ENCODE data around the gene AP2A2. TPM values are rescaled to one million over a fixed set of nuclear protein-coding genes. Genes with fewer than 3 reads are reported as not detected.

The AP2A2 gene
- total RNA-seq, 2 experiments from 2014 or later: 45.9 to 46.6 TPM

DNA sequence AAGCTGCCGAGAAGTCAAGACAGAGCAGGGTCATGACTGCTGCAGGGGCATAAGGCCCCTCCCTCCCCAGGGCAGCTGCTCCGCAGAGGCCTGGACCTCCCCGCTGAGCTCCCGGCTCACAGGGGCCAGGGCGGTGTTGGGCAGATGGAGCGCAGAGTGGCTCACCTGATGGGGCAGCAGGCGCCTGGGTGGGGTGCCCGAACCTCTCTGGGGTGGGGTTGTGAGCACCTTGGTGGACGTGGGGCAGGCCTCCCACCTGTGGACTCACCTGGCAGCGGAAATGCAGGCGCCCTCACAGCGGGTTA, 87.9 kb downstream of the AP2A2 start:
- Mint-ChIP-seq H3K4me3 (no peak overlapping the region), H3K27me3 (no peaks in the 10 kb centered on the region), H3K9me3 (no peaks in the 10 kb centered on the region), H3K36me3 (ENCODE audit: low read depth) (peaks cover 28% of the 10 kb centered on the region), H3K27ac (no peak overlapping the region), H3K4me1 (ENCODE audit: low read depth) (peaks cover 20% of the 10 kb centered on the region)
- no peak overlapping the region for H3K4me3 ChIP-seq (ENCODE audit: low read length)
- H3K27ac ChIP-seq (ENCODE audit: low read depth in 1 of 2, low read length in 2 of 2): no peak overlapping the region
- DNase-seq: no peak
- POLR2A ChIA-PET: no interaction called here
- peaks cover 11% of the 10 kb centered on the region for H3K4me1 ChIP-seq (ENCODE audit: insufficient read depth, low read length)
- H3K36me3 ChIP-seq (ENCODE audit: insufficient read depth, low read length): peaks cover 29% of the 10 kb centered on the region
- H3K27me3 ChIP-seq (ENCODE audit: control insufficient read depth in 1 of 2, insufficient read depth in 2 of 2, low read length in 2 of 2): no peaks in the 10 kb centered on the region
- H3K9me3 ChIP-seq (ENCODE audit: control insufficient read depth in 1 of 2, insufficient read depth in 1 of 2, low read length in 2 of 2): peaks cover 0 to 6% of the 10 kb centered on the region in 2 experiments
- intact Hi-C loops (cut with DNase I, micrococcal nuclease): no loop called here
- no peak for ATAC-seq (ENCODE audit: poor library complexity)
- TF ChIP-seq CTCF (IDR thresholded peaks at IDR 0.05): no peak
- CTCF ChIA-PET: no interaction called here

DNA sequence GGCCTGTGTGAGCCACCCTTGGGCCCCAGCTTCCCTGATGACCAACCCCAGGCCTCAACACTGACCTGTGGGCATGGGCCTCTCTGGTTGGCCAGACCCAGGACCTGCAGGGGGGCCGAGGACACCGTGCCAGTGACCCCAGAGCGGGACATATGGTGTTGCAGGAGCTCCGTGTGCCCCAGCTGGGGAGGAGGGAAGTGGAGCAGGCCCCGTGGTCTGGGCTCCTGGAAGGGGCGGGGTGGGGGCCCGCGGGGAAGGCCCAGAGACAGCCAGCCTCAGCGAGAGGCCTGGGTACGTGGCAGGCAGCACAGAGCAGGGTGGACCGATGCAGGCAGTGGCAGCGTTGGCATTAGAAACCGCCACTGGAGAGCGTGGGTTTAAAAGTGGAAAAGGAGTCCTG, 88.6 kb downstream of the AP2A2 start:
- peaks cover 27% of the 10 kb centered on the region for H3K36me3 Mint-ChIP-seq (ENCODE audit: low read depth)
- intact Hi-C loops (cut with DNase I, micrococcal nuclease): no loop called here
- no peaks in the 10 kb centered on the region for H3K27me3 ChIP-seq (ENCODE audit: control insufficient read depth in 1 of 2, insufficient read depth in 2 of 2, low read length in 2 of 2)
- peaks cover 20% of the 10 kb centered on the region for H3K4me1 Mint-ChIP-seq (ENCODE audit: low read depth)
- H3K9me3 Mint-ChIP-seq: no peaks in the 10 kb centered on the region
- TF ChIP-seq CTCF (IDR thresholded peaks at IDR 0.05): no peak
- no peak overlapping the region for H3K4me3 ChIP-seq (ENCODE audit: low read length)
- H3K4me3 Mint-ChIP-seq: no peak overlapping the region
- no peak for DNase-seq
- H3K27ac ChIP-seq (ENCODE audit: low read depth in 1 of 2, low read length in 2 of 2): no peak overlapping the region
- no peaks in the 10 kb centered on the region for H3K27me3 Mint-ChIP-seq
- no peak for ATAC-seq (ENCODE audit: poor library complexity)
- H3K9me3 ChIP-seq (ENCODE audit: control insufficient read depth in 1 of 2, insufficient read depth in 1 of 2, low read length in 2 of 2): peaks cover 0 to 6% of the 10 kb centered on the region in 2 experiments
- peaks cover 11% of the 10 kb centered on the region for H3K4me1 ChIP-seq (ENCODE audit: insufficient read depth, low read length)
- peaks cover 25% of the 10 kb centered on the region for H3K36me3 ChIP-seq (ENCODE audit: insufficient read depth, low read length)
- ChIA-PET POLR2A (no interaction called here), CTCF (no interaction called here)
- H3K27ac Mint-ChIP-seq: no peak overlapping the region

DNA sequence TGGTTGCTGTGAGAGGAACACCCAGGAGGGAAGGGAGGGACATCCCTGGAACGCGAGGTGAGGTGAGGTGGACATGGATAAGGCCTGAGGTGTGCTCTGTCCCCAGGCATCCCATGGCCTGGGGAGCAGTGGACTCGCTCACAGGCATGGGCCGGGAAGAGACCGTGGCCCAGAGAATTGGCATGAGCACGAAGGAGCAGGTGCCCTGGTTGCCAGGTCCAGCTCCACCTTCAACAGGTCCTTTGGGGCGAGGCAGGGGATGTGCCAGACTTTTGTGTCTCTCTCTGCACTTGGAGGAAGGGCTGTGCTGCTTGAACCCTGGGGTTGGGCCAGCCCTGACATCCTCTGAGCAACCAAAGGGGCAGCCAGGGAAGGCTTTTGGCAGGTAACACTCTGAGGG, 89.4 kb downstream of the AP2A2 start:
- H3K27me3 ChIP-seq (ENCODE audit: control insufficient read depth in 1 of 2, insufficient read depth in 2 of 2, low read length in 2 of 2): no peaks in the 10 kb centered on the region
- ATAC-seq (ENCODE audit: poor library complexity) (no peak), DNase-seq (no peak)
- Mint-ChIP-seq H3K36me3 (ENCODE audit: low read depth) (peaks cover 21% of the 10 kb centered on the region), H3K4me3 (no peak overlapping the region), H3K9me3 (no peaks in the 10 kb centered on the region), H3K27ac (no peak overlapping the region), H3K27me3 (no peaks in the 10 kb centered on the region), H3K4me1 (ENCODE audit: low read depth) (peaks cover 20% of the 10 kb centered on the region)
- H3K27ac ChIP-seq (ENCODE audit: low read depth in 1 of 2, low read length in 2 of 2): no peak overlapping the region
- ChIA-PET CTCF (no interaction called here), POLR2A (no interaction called here)
- peaks cover 0 to 6% of the 10 kb centered on the region in 2 experiments for H3K9me3 ChIP-seq (ENCODE audit: control insufficient read depth in 1 of 2, insufficient read depth in 1 of 2, low read length in 2 of 2)
- H3K4me3 ChIP-seq (ENCODE audit: low read length): no peak overlapping the region
- H3K36me3 ChIP-seq (ENCODE audit: insufficient read depth, low read length): peaks cover 20% of the 10 kb centered on the region
- intact Hi-C loops (cut with DNase I, micrococcal nuclease): no loop called here
- TF ChIP-seq CTCF (IDR thresholded peaks at IDR 0.05): no peak
- H3K4me1 ChIP-seq (ENCODE audit: insufficient read depth, low read length): peaks cover 11% of the 10 kb centered on the region

Measured in CD4-positive, alpha-beta T cell (primary cell).